ENCODE measurements around the gene CLBA1.
"Not testable (repeated sequence)": the region's sequence is repeated elsewhere in the genome, so short reads cannot be mapped to it uniquely, and the experiment has no call there.

CLBA1 gene

DNA sequence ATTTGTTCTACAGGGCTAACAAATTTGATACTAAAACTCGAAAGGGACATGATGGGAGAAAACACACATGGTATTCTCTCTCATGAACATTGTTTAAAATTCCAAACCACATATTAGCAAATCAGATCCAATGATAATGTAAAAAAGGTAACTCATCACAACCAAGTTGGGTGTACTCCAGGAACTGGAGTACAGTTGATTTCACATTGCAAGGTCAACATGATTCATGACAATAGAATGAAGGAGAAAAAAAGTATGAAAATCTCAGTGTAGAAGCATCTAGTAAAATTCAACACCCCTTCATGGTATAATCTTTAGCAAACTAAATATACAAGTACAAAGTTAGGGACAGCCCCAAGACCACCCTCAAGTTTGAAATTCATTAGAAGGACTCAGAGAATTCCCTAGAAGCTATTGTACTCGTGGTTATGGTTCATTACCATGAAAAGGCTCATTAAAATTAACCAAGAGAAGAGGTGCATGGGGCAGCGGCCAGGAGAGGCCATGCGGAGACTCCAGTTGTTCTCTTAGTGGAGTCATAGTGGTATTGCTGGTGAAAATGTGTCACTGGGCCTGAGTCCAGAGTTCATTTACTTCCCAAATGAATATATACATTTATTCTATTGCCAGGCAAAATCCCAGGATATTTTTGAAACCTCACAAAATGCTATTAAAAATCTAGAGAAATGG, 38.3 kb downstream of the CLBA1 start:
- DNase-seq (ENCODE audit: low spot score), result no peak

DNA sequence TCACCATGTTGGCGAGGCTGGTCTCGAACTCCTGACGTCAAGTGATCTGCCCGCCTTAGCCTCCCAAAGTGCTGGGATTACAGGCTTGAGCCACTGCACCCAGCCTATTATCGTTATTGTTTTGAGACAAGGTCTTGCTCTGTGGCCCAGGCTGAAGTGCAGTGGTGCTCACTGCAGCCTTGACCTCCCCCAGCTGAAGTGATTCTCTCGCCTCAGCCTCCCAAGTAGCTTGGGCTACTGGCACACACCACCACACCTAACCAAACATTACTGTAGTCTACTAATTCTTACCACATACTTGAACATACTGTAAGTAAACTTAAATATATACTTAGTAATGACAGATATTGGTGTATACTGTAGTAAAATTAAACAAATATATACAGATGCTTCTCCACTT, 39.8 kb downstream of the CLBA1 start:
- DNase-seq (ENCODE audit: low spot score), result no peak

- no peak for DNase-seq (ENCODE audit: low spot score)
These were observed 40.6 kb downstream of the CLBA1 start for GRCh38 chr14:105026033-105026785.

GRCh38 chr14:105026802-105027563, 41.4 kb downstream of the CLBA1 start:
- DNase-seq (ENCODE audit: low spot score), result no peak

DNA sequence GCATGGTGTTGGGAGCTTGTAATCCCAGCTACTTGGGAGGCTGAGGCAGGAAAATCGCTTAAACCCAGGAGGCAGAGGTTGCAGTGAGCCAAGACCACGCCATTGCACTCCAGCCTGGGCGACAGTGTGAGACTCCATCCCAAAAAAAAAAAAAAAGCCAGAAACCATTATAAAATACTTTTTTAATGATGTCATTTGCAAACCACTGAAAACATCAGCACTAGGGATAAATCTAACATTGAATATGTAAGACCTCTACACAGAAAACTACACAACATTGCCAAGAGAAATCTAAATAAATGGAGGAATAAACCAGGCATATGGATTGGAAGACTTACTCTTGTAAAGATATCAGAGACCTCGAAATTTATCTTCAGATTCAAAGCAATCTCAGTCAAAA, 42.1 kb downstream of the CLBA1 start:
- DNase-seq (ENCODE audit: low spot score), result not testable (repeated sequence)

- no peak for DNase-seq (ENCODE audit: low spot score)
These were observed 42.8 kb downstream of the CLBA1 start for GRCh38 chr14:105028251-105028927.

DNA sequence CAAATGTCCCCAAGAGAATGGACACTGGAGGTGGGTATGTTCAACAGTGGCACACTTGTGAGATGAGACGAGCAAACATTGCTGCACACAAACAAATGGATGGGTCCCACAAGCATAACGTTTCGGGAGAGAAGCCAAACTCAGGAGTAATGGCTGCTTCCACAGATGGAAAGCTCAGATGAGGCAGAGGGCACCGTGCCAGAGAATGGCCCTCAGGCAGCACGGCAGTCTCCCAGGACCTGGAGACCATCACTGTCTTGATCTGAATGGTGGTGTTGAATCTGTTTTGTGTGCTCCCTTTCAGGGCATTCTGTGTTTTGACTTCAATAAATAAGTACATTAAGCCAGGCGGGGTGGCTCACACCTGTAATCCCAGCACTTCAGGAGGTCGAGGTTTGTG, 43.8 kb downstream of the CLBA1 start:
- no peak for DNase-seq (ENCODE audit: low spot score)

DNA sequence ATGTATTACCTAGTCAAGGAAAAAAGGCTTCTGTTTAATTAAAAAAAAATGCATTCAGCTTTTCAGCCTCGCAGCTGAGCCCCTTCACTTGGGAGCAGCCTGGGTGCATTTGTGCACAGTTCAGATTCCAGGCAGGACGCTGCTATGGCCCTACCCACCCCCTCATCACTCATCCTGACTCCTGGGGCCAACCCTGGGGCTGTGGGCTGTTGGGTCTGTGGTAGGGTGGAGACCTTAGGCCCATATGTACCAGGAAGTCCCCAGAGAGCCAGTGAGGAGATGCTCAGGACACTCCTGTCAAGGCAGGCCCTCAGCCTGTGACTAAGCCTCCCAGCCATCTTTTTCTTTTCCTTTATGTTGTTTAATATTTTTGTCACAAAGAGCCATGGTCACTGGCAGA, 44.6 kb downstream of the CLBA1 start:
- DNase-seq (ENCODE audit: low spot score), result no peak

DNA sequence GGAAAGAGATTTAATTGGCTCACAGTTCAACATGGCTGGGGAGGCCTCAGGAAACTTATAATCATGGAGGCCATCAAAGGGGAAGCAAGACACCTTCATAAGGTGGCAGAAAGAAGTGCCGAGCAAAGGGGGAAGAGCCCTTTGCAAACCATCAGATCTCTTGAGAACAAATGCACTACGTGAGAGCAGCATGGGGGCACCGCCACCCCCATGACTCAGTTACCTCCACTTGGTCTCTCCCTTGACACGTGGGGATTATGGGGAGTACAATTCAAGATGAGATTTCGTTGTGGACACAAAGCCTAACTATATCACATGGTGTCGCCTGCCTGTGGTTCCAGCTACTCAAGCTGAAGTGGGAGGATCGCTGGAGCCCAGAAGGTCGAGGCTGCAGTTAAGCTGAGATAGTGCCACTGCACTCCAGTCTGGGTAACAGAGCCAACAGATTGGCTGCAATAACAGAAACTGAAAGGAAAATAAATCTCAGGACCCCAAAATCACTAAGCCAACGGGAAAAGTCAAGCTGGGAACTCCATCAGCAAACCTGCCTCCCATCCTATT, 45.3 kb downstream of the CLBA1 start:
- no peak for DNase-seq (ENCODE audit: low spot score)

DNA sequence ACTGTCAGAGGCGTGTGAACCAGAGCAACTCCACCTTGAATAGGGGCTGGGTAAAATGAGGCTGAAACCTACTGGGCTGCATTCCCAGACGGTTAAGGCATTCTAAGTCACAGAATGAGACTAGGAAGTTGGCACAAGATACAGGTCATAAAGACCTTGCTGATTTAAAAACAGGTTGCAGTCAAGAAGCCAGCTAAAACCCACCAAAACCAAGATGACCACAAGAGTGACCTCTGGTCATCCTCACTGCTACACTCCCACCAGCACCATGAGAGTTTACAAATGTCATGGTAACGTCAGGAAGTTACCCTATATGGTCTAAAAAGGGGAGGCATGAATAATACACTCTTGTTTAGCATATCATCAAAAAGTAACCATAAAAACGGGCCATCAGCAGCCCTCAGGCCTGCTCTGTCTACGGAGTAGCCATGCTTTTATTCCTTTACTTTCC, 46.9 kb downstream of the CLBA1 start:
- DNase-seq (ENCODE audit: low spot score), result not testable (repeated sequence)

- DNase-seq (ENCODE audit: low spot score), result not testable (repeated sequence)
These were observed 47.9 kb downstream of the CLBA1 start for GRCh38 chr14:105033412-105033900.

- DNase-seq (ENCODE audit: low spot score), result no peak
These were observed 48.9 kb downstream of the CLBA1 start for GRCh38 chr14:105034315-105035039.

- not testable (repeated sequence) for DNase-seq (ENCODE audit: low spot score)
These were observed 50.0 kb downstream of the CLBA1 start for GRCh38 chr14:105035616-105036015.

DNA sequence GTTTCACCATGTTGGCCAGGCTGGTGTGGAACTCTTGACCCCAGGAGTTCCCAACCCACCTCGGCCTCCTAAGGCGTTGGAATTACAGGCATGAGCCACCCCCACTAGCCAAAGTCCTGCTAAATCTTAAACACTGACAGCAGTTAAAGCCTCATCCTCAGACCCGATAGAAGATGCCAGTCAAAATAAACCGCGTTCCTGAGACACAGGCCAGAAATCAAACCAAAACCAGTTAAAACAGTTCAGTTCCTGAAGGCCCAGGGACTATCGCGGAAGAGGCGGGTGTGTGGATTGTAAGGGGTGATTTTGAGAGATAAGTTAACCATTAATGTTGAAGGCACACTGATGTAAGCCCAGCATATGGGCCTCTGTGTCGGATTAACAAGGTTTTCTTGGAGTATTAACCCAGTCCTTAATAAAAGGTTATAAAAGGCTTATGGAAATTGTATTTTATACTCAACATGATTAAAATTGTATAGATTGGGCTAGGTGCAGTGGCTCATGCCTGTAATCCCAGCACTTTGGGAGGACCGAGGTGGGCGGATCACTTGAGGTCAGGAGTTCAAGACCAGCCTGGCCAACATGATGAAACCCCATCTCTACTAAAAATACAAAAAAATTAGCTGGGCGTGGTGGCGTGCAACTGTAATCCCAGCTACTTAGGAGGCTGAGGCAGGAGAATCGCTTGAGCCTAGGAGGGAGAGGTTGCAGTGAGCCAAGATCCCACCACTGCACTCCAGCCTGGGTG, 54.0 kb downstream of the CLBA1 start:
- peak; percentile 19 for DNase-seq (ENCODE audit: low spot score)

GRCh38 chr14:105041841-105042765, 56.5 kb downstream of the CLBA1 start:
- peak; percentile 5 for DNase-seq (ENCODE audit: low spot score)

- no peak for DNase-seq (ENCODE audit: low spot score)
These were observed 57.2 kb downstream of the CLBA1 start for GRCh38 chr14:105042813-105043212.

DNA sequence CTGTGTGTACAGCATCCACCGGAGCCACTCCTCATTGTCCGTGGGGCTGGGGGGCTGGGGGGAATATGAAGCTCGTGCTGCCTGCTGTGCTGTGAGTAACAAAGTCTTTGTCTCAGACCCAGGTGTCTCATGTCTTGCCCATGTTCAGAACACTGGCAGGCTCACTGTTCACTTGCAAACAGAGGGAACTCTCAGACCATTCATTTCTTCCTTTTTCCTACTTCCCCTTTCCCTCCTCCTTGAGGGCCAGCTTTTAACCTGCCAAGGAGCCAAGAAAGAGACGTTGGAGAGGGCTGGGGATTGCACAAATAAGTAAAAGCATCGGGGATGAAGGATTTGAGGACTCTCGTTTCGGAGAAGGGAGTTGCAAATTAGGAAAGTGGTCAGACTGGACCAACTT, 58.1 kb downstream of the CLBA1 start:
- DNase-seq (ENCODE audit: low spot score), result no peak

Data from HuH-7 (cell line).